HepG2 (cell line): ENCODE measurements around the gene CCDC38. TPM values are rescaled to one million over a fixed set of nuclear protein-coding genes. Genes with fewer than 3 reads are reported as not detected.

Source experiments
- ATF4 ChIP-seq, 2 experiments: fragments of 450-650 bp in 1 of 2; sonication (generic) in 1 of 2; formaldehyde crosslinking; IDR thresholded peaks; 2 replicates each; pipeline versions ENCODE4 v1.5.0 to v1.8.0; 2020 to 2022; ENCODE audit warnings: mild to moderate bottlenecking in 1 of 2, missing genetic modification reagents in 1 of 2
- CREM ChIP-seq, 2 experiments: sonication (generic) in 1 of 2; formaldehyde crosslinking in 1 of 2; IDR thresholded peaks; 2 replicates each; pipeline versions ENCODE4 v1.4.0 to v1.6.1; 2016 to 2020; ENCODE audit warnings: antibody characterized with exemption in 1 of 2, mild to moderate bottlenecking in 1 of 2, missing genetic modification reagents in 1 of 2
- DBP ChIP-seq: sonication (generic); formaldehyde crosslinking; IDR thresholded peaks from 2 replicates; pipeline ENCODE4 v1.4.0; 2020; ENCODE audit warnings: missing genetic modification reagents; ENCODE audit errors: not compliant biosample characterization
- HDAC2 ChIP-seq: sonication (generic); formaldehyde crosslinking; IDR thresholded peaks from 2 replicates; pipeline ENCODE4 v1.4.0; 2020; ENCODE audit warnings: missing genetic modification reagents
- KDM1A ChIP-seq: IDR thresholded peaks from 2 replicates; pipeline ENCODE4 v1.6.1; 2016; ENCODE audit warnings: missing compliant biosample characterization
- KDM5B ChIP-seq: sonication (generic); formaldehyde crosslinking; IDR thresholded peaks from 2 replicates; pipeline ENCODE4 v1.4.0; 2020; ENCODE audit warnings: missing genetic modification reagents, mild to moderate bottlenecking, borderline replicate concordance
- MAX ChIP-seq: IDR thresholded peaks from 2 replicates; pipeline ENCODE4 v1.6.1; 2012; ENCODE audit warnings: inconsistent platforms
- MAZ ChIP-seq, 2 experiments: sonication (generic) in 1 of 2; formaldehyde crosslinking in 1 of 2; IDR thresholded peaks; 2 replicates each; pipeline versions ENCODE4 v1.5.0 to v1.6.1; 2012 to 2020; ENCODE audit warnings: low read depth in 2 of 2, mild to moderate bottlenecking in 2 of 2, borderline replicate concordance in 1 of 2, improper control_type of control experiment in 1 of 2, low read length in 1 of 2, missing genetic modification reagents in 1 of 2, moderate library complexity in 1 of 2
- NR2F2 ChIP-seq: IDR thresholded peaks from 2 replicates; pipeline ENCODE4 v1.6.1; 2012; ENCODE audit warnings: low read depth, inconsistent platforms, borderline replicate concordance
- SMYD3 ChIP-seq: sonication (generic); formaldehyde crosslinking; IDR thresholded peaks from 2 replicates; pipeline ENCODE4 v1.8.1; 2023; ENCODE audit warnings: mild to moderate bottlenecking, missing genetic modification reagents
- SNAPC5 ChIP-seq: sonication (generic); formaldehyde crosslinking; IDR thresholded peaks from 2 replicates; pipeline ENCODE4 v1.8.1; 2023; ENCODE audit warnings: mild to moderate bottlenecking, missing genetic modification reagents, borderline replicate concordance
- SPEN ChIP-seq: sonication (generic); formaldehyde crosslinking; IDR thresholded peaks from 2 replicates; pipeline ENCODE4 v1.5.1; 2020; ENCODE audit warnings: low read depth, mild to moderate bottlenecking, missing genetic modification reagents
- ZBTB25 ChIP-seq: IDR thresholded peaks from 2 replicates; pipeline ENCODE4 v1.6.1; 2018; ENCODE audit warnings: missing genetic modification reagents
- ZFP36L2 ChIP-seq: sonication (generic); formaldehyde crosslinking; IDR thresholded peaks from 2 replicates; pipeline ENCODE4 v1.4.0; 2020; ENCODE audit warnings: missing genetic modification reagents
- ZFP62 ChIP-seq: sonication (generic); formaldehyde crosslinking; IDR thresholded peaks from 2 replicates; pipeline ENCODE4 v1.4.0; 2020; ENCODE audit warnings: missing genetic modification reagents
- ZGPAT ChIP-seq: IDR thresholded peaks from 2 replicates; pipeline ENCODE4 v1.6.1; 2016; ENCODE audit warnings: mild to moderate bottlenecking
- ZNF282 ChIP-seq: fragments of 450-650 bp; IDR thresholded peaks from 2 replicates; pipeline ENCODE4 v1.6.1; 2018; ENCODE audit not compliant: partially characterized antibody
- ZNF333 ChIP-seq: sonication (generic); formaldehyde crosslinking; IDR thresholded peaks from 2 replicates; pipeline ENCODE4 v1.4.0; 2020; ENCODE audit warnings: mild to moderate bottlenecking, missing genetic modification reagents, borderline replicate concordance
- ZNF354B ChIP-seq: sonication (generic); formaldehyde crosslinking; IDR thresholded peaks from 2 replicates; pipeline ENCODE4 v1.8.0; 2022; ENCODE audit warnings: mild to moderate bottlenecking, missing genetic modification reagents
- ZNF44 ChIP-seq: sonication (generic); formaldehyde crosslinking; IDR thresholded peaks from 2 replicates; pipeline ENCODE4 v1.5.1; 2020; ENCODE audit warnings: mild to moderate bottlenecking, missing genetic modification reagents
- ZNF577 ChIP-seq: sonication (generic); formaldehyde crosslinking; IDR thresholded peaks from 2 replicates; pipeline ENCODE4 v1.4.0; 2020; ENCODE audit warnings: mild to moderate bottlenecking, low read depth, missing genetic modification reagents, borderline replicate concordance
- ZNF713 ChIP-seq: sonication (generic); formaldehyde crosslinking; IDR thresholded peaks from 2 replicates; pipeline ENCODE4 v1.4.0; 2020; ENCODE audit warnings: mild to moderate bottlenecking, missing genetic modification reagents
- polyA plus RNA-seq, 8 experiments: library from polyadenylated mRNA; depleted of rRNA in 3 of 8; stranded (reverse) in 7 of 8; unstranded in 1 of 8; fragments of >200 nt; fragmentation: Illumina TruSeq in 4 of 8; extraction: Trizol in 4 of 8; gene quantifications; 2 replicates each; pipeline versions ENCODE4 v1.2.1 to v1.2.3, GENCODE V29; 2011 to 2016; ENCODE audit warnings: low read depth in 4 of 8, missing spikeins in 1 of 8, mixed read lengths in 1 of 8; ENCODE audit not compliant: insufficient read depth in 1 of 8
- total RNA-seq, 5 experiments: library from RNA; depleted of rRNA; stranded (reverse); fragments of >200 nt; fragmentation: Illumina TruSeq; extraction: Trizol; gene quantifications; 2 replicates each; pipeline ENCODE4 v1.2.3, GENCODE V29; 2016; ENCODE audit warnings: low read depth in 1 of 5

Gene CCDC38
- total and polyA plus RNA-seq, 2 of the 13 experiments (the other 11 are each of a cell fraction or from before 2014, with no cell fraction given): 0.24 to 0.32 TPM

- TF ChIP-seq ZNF713 (CRISPR knock-in tag) (no peak), NR2F2 (peak; percentile 72), ZNF333 (CRISPR knock-in tag) (no peak), ZBTB25 (CRISPR knock-in tag) (no peak; the same call in 1 of the 2 replicates), ZNF577 (CRISPR knock-in tag) (no peak), ATF4 (CRISPR knock-in tag; IDR thresholded peaks at IDR 0.05) (peak in 1 of 2 experiments; percentile 94; a peak in 2 of 4 replicates), MAZ (IDR thresholded peaks at IDR 0.05; ENCODE audit: borderline replicate concordance, low read depth, low read length) (no peak), MAZ (CRISPR knock-in tag; IDR thresholded peaks at IDR 0.05; ENCODE audit: low read depth) (no peak; the same call in 1 of the 2 replicates), MAX (peak; percentile 63), ZNF44 (CRISPR knock-in tag) (no peak), ZNF282 (no peak), ZGPAT (peak; percentile 61; the same call in 1 of the 2 replicates), ZFP36L2 (CRISPR knock-in tag) (no peak), SNAPC5 (no peak), ZFP62 (no peak), CREM (IDR thresholded peaks at IDR 0.05) (peak; percentile 68), CREM (CRISPR knock-in tag; IDR thresholded peaks at IDR 0.05) (no peak), HDAC2 (peak; percentile 84; the same call in 1 of the 2 replicates), SPEN (peak; percentile 59; the same call in 1 of the 2 replicates), KDM5B (CRISPR knock-in tag) (no peak; the same call in 1 of the 2 replicates), KDM1A (CRISPR knock-in tag) (0 out of 2 replicates have a peak, but pooled peaks have one; percentile 9), SMYD3 (no peak), DBP (no peak), ZNF354B (CRISPR knock-in tag) (no peak)
Measured at GRCh38 chr12:95976416-95976832, 34.0 kb upstream of the CCDC38 start (continued).
